NCI-H345 treated with DMSO at 0.1 percent for 48 hours (cell line): ENCODE data around the gene PXMP4.
A peak's percentile ranks its signal among the peaks of the same experiment; 100 is the strongest.

Source experiments
- DNase-seq: peaks from one replicate; lab custom pipeline; 2025; ENCODE audit not compliant: unreplicated experiment; lab: John Stamatoyannopoulos, UW

The PXMP4 gene

DNA sequence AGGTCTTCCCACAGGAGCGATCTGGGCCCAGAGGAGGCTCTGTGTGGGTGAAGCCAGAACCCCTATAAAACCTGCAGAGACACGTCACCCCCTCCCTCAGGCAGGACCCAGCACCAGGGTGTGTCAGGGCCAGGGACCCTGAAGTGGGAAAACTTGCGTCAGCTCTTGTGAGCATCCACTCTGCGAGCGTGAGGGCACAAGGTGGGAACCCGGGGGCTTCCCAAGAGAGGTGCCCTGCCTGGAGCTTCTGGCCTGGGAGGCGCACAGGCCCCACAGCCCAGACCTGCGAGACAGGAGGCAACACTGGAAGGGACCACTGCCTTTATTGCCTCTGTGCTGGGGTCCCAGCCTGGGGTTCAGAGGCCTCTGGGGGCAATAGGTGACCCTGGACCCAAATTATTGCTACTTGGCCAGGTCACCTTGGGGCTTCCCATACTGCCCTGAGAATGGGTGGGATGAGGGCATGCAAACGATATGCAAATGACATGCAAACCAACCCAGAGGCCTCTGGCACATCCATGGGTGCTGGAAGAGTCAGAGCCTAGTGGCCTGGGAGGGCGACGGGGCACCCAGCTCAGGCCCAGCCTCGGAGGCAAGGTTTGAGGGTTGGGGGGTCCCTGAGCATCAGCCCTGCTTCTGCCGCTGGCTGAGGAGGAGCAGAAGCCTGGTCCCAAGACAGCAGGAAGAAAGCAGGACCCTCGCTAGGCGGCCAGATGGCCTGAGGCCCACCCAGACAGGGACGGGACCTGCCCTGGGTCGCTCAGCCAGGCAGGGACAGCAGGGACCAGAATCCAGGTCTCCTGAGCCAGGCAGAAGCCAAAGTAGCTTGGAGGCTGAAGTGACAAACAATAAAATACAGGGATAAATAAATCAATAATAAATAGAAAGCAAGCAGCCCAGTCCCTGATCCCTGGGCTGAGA is 63.1 kb downstream of the PXMP4 start:
- no peak for DNase-seq

- no peak for DNase-seq
Measured at GRCh38 chr20:33656010-33656782, 63.9 kb downstream of the PXMP4 start.

- no peak for DNase-seq
Measured at GRCh38 chr20:33655164-33655563, 64.9 kb downstream of the PXMP4 start.

GRCh38 chr20:33654680-33655161 is 65.4 kb downstream of the PXMP4 start:
- DNase-seq, result no peak

- peak; percentile 97 for DNase-seq
Measured at GRCh38 chr20:33653900-33654596, 66.1 kb downstream of the PXMP4 start.

- DNase-seq, result peak; percentile 64
Measured at GRCh38 chr20:33653218-33653899, 66.8 kb downstream of the PXMP4 start.
